ENCODE data around the gene FOXP1.
"Not testable (repeated sequence)": the region's sequence is repeated elsewhere in the genome, so short reads cannot be mapped to it uniquely, and the experiment has no call there.

The FOXP1 gene

DNA sequence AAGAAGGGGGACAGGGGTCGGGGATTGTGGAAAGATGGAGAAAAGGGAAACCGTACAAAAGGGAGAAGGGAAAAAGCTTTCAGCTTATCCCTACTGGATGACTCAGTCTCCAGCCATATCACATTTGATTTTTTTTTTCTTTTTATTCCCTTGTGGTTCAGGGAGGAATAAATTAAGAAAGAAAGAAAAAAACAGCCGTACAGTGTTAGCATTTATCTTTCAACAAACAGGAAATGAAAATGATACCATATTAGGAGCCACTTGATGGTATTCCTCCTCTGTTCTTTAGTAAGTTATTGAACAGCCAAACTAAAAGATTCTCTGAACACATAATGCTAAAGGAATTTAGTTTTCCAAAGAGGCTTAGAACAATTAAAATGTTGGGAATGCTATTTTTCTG is 594.4 kb downstream of the FOXP1 start:
- H3K36me3 Mint-ChIP-seq (ENCODE audit: insufficient read depth) = peaks cover 44% of the 10 kb centered on the region
- H3K27me3 Mint-ChIP-seq = no peaks in the 10 kb centered on the region
- ATAC-seq (replicated peaks) (no peak), DNase-seq (no peak)
- H3K9me3 Mint-ChIP-seq = no peaks in the 10 kb centered on the region
- peaks cover 23 to 56% of the 10 kb centered on the region in 2 donors for H3K4me1 Mint-ChIP-seq (ENCODE audit: low read depth in 2 of 2)
- H3K4me3 Mint-ChIP-seq = peak overlapping the region in 1 of 2 donors; percentile 13
- no peak overlapping the region for H3K27ac Mint-ChIP-seq

DNA sequence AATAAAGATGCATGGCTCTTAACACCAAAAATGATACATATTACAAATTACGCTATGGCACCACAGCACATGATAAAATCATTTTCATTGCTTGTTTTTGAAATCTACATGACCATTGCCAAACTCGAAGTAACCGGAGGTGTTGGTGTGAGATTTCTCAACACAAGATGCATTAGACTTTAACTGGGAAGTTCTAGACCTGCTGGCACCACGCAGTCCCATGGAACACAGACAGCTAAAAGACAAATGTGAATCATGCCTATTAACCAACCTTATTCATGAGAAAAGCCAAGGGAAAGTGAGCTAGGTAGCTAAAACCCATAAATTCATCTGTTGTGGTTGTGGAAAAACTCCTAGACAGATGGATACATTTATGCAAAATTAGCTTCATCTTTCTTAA is 595.4 kb downstream of the FOXP1 start:
- Mint-ChIP-seq H3K27me3 (no peaks in the 10 kb centered on the region), H3K36me3 (ENCODE audit: insufficient read depth) (peaks cover 41% of the 10 kb centered on the region), H3K4me1 (ENCODE audit: low read depth in 2 of 2) (peaks cover 21 to 51% of the 10 kb centered on the region in 2 donors), H3K9me3 (no peaks in the 10 kb centered on the region), H3K4me3 (no peak overlapping the region), H3K27ac (no peak overlapping the region)
- no peak for DNase-seq
- ATAC-seq (replicated peaks) = no peak

DNA sequence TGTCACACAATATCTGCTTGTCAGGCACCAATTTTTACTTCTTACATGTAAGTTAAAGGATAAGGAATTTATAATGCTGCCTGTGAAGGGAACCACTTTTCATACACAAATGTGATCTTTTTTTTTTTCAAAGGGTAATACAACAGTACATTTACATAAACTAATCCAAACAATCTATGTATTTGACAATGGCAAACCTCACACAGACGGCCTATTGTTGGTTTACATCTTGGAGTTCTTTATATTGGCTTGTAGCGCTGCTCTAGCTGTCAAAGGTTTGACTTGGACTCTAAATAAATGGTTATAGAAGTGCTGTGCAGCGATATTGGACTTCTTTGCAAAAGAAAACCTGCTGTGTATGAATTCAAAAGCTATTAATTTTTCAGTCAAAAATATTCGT is 598.0 kb downstream of the FOXP1 start:
- Mint-ChIP-seq H3K27me3 (no peaks in the 10 kb centered on the region), H3K27ac (no peak overlapping the region), H3K36me3 (ENCODE audit: insufficient read depth) (peaks cover 52% of the 10 kb centered on the region)

GRCh38 chr3:70984776-70985482 is 598.6 kb downstream of the FOXP1 start:
- no peak for ATAC-seq (replicated peaks)
- Mint-ChIP-seq H3K36me3 (ENCODE audit: insufficient read depth) (peaks cover 51% of the 10 kb centered on the region), H3K4me1 (ENCODE audit: low read depth in 2 of 2) (peaks cover 27 to 50% of the 10 kb centered on the region in 2 donors), H3K27ac (peak overlapping the region; percentile 59 to 62), H3K4me3 (no peak overlapping the region), H3K9me3 (no peaks in the 10 kb centered on the region), H3K27me3 (no peaks in the 10 kb centered on the region)
- no peak for DNase-seq

More for the DNA sequence above, 598.0 kb downstream of the FOXP1 start:
- Mint-ChIP-seq H3K4me3 (no peak overlapping the region), H3K4me1 (ENCODE audit: low read depth in 2 of 2) (peaks cover 31 to 51% of the 10 kb centered on the region in 2 donors), H3K9me3 (no peaks in the 10 kb centered on the region)
- ATAC-seq (replicated peaks) (no peak), DNase-seq (no peak)

- Mint-ChIP-seq H3K9me3 (no peaks in the 10 kb centered on the region), H3K36me3 (ENCODE audit: insufficient read depth) (peaks cover 56% of the 10 kb centered on the region), H3K27me3 (no peaks in the 10 kb centered on the region), H3K27ac (peak overlapping the region; percentile 70 to 89), H3K4me3 (no peak overlapping the region), H3K4me1 (ENCODE audit: low read depth in 2 of 2) (peaks cover 32 to 46% of the 10 kb centered on the region in 2 donors)
- ATAC-seq (replicated peaks) (peak; percentile 19), DNase-seq (no peak)
Observed at GRCh38 chr3:70982700-70983140, 600.8 kb downstream of the FOXP1 start.

GRCh38 chr3:70982284-70982683 is 601.2 kb downstream of the FOXP1 start:
- Mint-ChIP-seq H3K9me3 (no peaks in the 10 kb centered on the region), H3K4me3 (no peak overlapping the region), H3K27ac (peak overlapping the region; percentile 70 to 89), H3K4me1 (ENCODE audit: low read depth in 2 of 2) (peaks cover 32 to 48% of the 10 kb centered on the region in 2 donors), H3K36me3 (ENCODE audit: insufficient read depth) (peaks cover 56% of the 10 kb centered on the region), H3K27me3 (no peaks in the 10 kb centered on the region)
- no peak for DNase-seq
- no peak for ATAC-seq (replicated peaks)

DNA sequence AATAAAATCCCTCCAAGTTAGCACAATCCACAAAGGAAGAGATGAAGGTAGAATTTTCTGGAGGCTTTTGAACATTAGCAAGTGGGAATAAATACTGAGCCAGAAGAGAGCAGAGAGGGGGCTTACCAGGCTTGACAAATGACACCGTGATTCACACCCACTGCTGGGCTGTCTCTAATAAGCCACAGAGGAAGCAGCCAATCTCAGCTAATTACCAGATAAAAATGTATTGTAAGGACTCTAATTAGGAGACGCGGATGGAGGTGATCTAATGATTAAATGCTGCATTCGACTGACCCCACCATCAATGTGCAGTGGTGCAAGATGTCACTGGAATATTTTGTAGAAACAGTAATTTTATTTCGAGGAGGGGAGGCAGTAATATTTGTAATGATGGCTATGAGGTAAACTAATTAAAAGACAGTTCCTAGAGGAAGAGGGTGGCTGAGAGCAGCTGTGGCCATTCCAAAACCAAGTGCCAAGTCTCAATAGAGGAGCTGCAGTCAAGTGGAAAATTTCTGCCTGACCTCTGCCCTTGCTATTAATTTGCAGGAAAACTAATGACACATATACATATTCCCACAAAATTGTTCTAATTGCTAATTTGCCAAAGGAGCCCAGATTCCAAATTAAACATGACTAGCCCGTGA is 602.2 kb downstream of the FOXP1 start:
- ATAC-seq (replicated peaks) = no peak
- no peak for DNase-seq
- Mint-ChIP-seq H3K36me3 (ENCODE audit: insufficient read depth) (peaks cover 56% of the 10 kb centered on the region), H3K27me3 (no peaks in the 10 kb centered on the region), H3K4me1 (ENCODE audit: low read depth in 2 of 2) (peaks cover 32 to 54% of the 10 kb centered on the region in 2 donors), H3K27ac (peak overlapping the region; percentile 70 to 89), H3K9me3 (no peaks in the 10 kb centered on the region), H3K4me3 (peak overlapping the region; percentile 18 to 57)

GRCh38 chr3:70980646-70981170 is 602.8 kb downstream of the FOXP1 start:
- Mint-ChIP-seq H3K27ac (peak overlapping the region; percentile 70 to 89), H3K36me3 (ENCODE audit: insufficient read depth) (peaks cover 56% of the 10 kb centered on the region), H3K27me3 (no peaks in the 10 kb centered on the region), H3K4me1 (ENCODE audit: low read depth in 2 of 2) (peaks cover 32 to 54% of the 10 kb centered on the region in 2 donors), H3K4me3 (peak overlapping the region; percentile 18 to 57), H3K9me3 (no peaks in the 10 kb centered on the region)
- ATAC-seq (replicated peaks) = peak; percentile 37
- DNase-seq = no peak

- peak overlapping the region in 1 of 2 donors; percentile 57 for H3K4me3 Mint-ChIP-seq
- H3K9me3 Mint-ChIP-seq = no peaks in the 10 kb centered on the region
- DNase-seq (no peak), ATAC-seq (replicated peaks) (no peak)
- H3K27ac Mint-ChIP-seq = peak overlapping the region; percentile 70 to 89
- no peaks in the 10 kb centered on the region for H3K27me3 Mint-ChIP-seq
- H3K4me1 Mint-ChIP-seq (ENCODE audit: low read depth in 2 of 2) = peaks cover 32 to 53% of the 10 kb centered on the region in 2 donors
- peaks cover 58% of the 10 kb centered on the region for H3K36me3 Mint-ChIP-seq (ENCODE audit: insufficient read depth)
Observed at GRCh38 chr3:70979983-70980645, 603.4 kb downstream of the FOXP1 start.

DNA sequence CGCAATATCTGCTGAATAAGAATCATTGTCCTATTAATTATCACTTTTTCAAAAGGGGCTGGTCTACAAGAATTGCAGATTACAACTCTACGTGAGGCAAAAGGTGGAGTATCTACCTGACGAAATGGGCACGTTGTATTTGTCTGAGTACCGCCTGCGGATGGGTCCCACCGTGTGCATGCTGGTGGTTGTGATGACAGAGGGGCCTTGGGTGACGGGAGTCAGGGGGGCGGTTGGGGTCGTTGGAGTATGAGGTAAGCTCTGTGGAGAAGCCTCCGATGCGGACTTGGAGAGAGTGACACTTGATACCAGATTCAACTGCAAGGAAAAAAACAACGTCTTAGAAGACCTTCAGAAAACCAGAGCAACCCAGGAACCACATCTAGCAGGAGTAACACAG is 605.8 kb downstream of the FOXP1 start:
- Mint-ChIP-seq H3K4me1 (ENCODE audit: low read depth in 2 of 2) (peaks cover 23 to 40% of the 10 kb centered on the region in 2 donors), H3K9me3 (no peaks in the 10 kb centered on the region), H3K4me3 (no peak overlapping the region), H3K36me3 (ENCODE audit: insufficient read depth) (peaks cover 59% of the 10 kb centered on the region), H3K27ac (peak overlapping the region in 1 of 2 donors; percentile 62), H3K27me3 (no peaks in the 10 kb centered on the region)
- DNase-seq (no peak), ATAC-seq (replicated peaks) (no peak)

- H3K4me3 Mint-ChIP-seq; ATAC-seq (replicated peaks); DNase-seq; H3K27me3 Mint-ChIP-seq; H3K9me3 Mint-ChIP-seq; H3K27ac Mint-ChIP-seq: not testable (repeated sequence)
- peaks cover 11 to 22% of the 10 kb centered on the region in 2 donors for H3K4me1 Mint-ChIP-seq (ENCODE audit: low read depth in 2 of 2)
- peaks cover 60% of the 10 kb centered on the region for H3K36me3 Mint-ChIP-seq (ENCODE audit: insufficient read depth)
Observed at GRCh38 chr3:70975981-70976380, 607.5 kb downstream of the FOXP1 start.

DNA sequence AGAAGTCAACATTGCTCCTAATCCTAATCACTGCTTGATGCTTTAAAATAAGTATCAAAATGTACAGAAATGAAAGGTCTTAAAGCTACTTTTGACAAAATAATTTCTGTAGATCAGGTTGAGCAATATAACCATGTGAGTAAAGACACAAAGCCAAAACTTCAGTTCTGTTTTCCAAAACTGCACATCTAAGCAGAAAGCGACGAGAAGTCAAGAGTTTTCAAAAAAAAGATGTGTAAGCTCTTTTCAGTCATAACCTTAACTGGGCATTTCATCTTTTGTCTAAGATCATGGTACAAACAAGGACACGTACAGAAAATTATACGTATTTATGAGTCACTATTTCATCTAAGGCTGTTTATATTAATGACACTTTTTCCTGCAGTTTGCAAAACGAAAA is 608.8 kb downstream of the FOXP1 start:
- H3K9me3 Mint-ChIP-seq = no peaks in the 10 kb centered on the region
- DNase-seq = no peak
- H3K4me3 Mint-ChIP-seq = no peak overlapping the region
- ATAC-seq (replicated peaks) = no peak
- peak overlapping the region in 1 of 2 donors; percentile 58 for H3K27ac Mint-ChIP-seq
- peaks cover 6 to 13% of the 10 kb centered on the region in 2 donors for H3K4me1 Mint-ChIP-seq (ENCODE audit: low read depth in 2 of 2)
- H3K36me3 Mint-ChIP-seq (ENCODE audit: insufficient read depth) = peaks cover 67% of the 10 kb centered on the region
- no peaks in the 10 kb centered on the region for H3K27me3 Mint-ChIP-seq

- DNase-seq (no peak), ATAC-seq (replicated peaks) (no peak)
- Mint-ChIP-seq H3K36me3 (ENCODE audit: insufficient read depth) (peaks cover 74% of the 10 kb centered on the region), H3K4me3 (no peak overlapping the region), H3K4me1 (ENCODE audit: low read depth in 2 of 2) (peaks cover 3 to 9% of the 10 kb centered on the region in 2 donors), H3K9me3 (no peaks in the 10 kb centered on the region), H3K27me3 (no peaks in the 10 kb centered on the region), H3K27ac (no peak overlapping the region)
Observed at GRCh38 chr3:70973558-70973957, 610.0 kb downstream of the FOXP1 start.
